Esophagus (tissue), 2 donors: ENCODE results near the gene PMP22. TPM values are rescaled to one million over a fixed set of nuclear protein-coding genes. Genes with fewer than 3 reads are reported as not detected.

Experiments used
- H3K27ac ChIP-seq, 2 donors: one replicate each; pipeline ENCODE4 v1.5.1; 2013; ENCODE audit warnings: low read depth in 2 of 2, mild to moderate bottlenecking in 2 of 2, inconsistent platforms in 1 of 2, low read length in 1 of 2, moderate library complexity in 1 of 2
- H3K27me3 ChIP-seq, 2 donors: one replicate each; pipeline ENCODE4 v1.6.1; 2013; ENCODE audit warnings: low read length in 2 of 2, control low read depth in 1 of 2, mild to moderate bottlenecking in 1 of 2; ENCODE audit not compliant: insufficient read depth in 2 of 2, control insufficient read depth in 1 of 2
- H3K36me3 ChIP-seq, 2 donors: one replicate each; pipeline ENCODE4 v1.6.1; 2013; ENCODE audit warnings: low read length in 1 of 2; ENCODE audit not compliant: control insufficient read depth in 2 of 2, insufficient read depth in 2 of 2
- H3K4me1 ChIP-seq, 2 donors: one replicate each; pipeline ENCODE4 v1.6.1; 2013; ENCODE audit warnings: low read length in 1 of 2; ENCODE audit not compliant: control insufficient read depth in 2 of 2, insufficient read depth in 2 of 2
- H3K4me3 ChIP-seq, 2 donors: one replicate each; pipeline ENCODE4 v1.5.1; 2013; ENCODE audit warnings: low read length in 2 of 2, mild to moderate bottlenecking in 2 of 2, low read depth in 1 of 2, moderate library complexity in 1 of 2
- H3K9me3 ChIP-seq, 2 donors: one replicate each; pipeline ENCODE4 v1.6.1; 2013; ENCODE audit warnings: mild to moderate bottlenecking in 2 of 2, low read depth in 1 of 2, low read length in 1 of 2, moderate library complexity in 1 of 2; ENCODE audit not compliant: control insufficient read depth in 2 of 2, insufficient read depth in 1 of 2
- WGBS, 2 donors: extraction: QIAGEN DNeasy Blood & Tissue Kit; methylation state at CpG; one replicate each; pipeline ENCODE4 v1.1.7; 2013; 5-methylcytosine and 5-hydroxymethylcytosine counted together
- polyA plus RNA-seq, 2 donors: library from polyadenylated mRNA; stranded (reverse); fragments of 200-250 nt; gene quantifications; one replicate each; pipeline ENCODE4 v1.2.3, GENCODE V29; 2013
- donor health status: healthy with polysubstance abuse.
- donor health status: Bipolar disorder and iron deficiency.

Gene PMP22
- polyA plus RNA-seq, 2 donors = 5.7 to 21.2 TPM

GRCh38 chr17:15245054-15245453 is 20.1 kb downstream of the PMP22 start:
- 63 to 73% methylated on average over 5 of the region's 5 CpGs for WGBS, 2 donors
- Histone ChIP-seq H3K4me1 (peaks cover 0 to 4% of the 10 kb centered on the region in 2 donors), H3K9me3 (no peaks in the 10 kb centered on the region), H3K27ac (no peak overlapping the region), H3K36me3 (no peaks in the 10 kb centered on the region), H3K4me3 (no peak overlapping the region), H3K27me3 (no peaks in the 10 kb centered on the region)

- no peaks in the 10 kb centered on the region for H3K9me3 ChIP-seq
- H3K36me3 ChIP-seq = peaks cover 0 to 4% of the 10 kb centered on the region in 2 donors
- H3K4me1 ChIP-seq = no peaks in the 10 kb centered on the region
- H3K4me3 ChIP-seq = no peak overlapping the region
- no peaks in the 10 kb centered on the region for H3K27me3 ChIP-seq
- no peak overlapping the region for H3K27ac ChIP-seq
Observed at GRCh38 chr17:15240644-15241043, 24.5 kb downstream of the PMP22 start.

GRCh38 chr17:15239491-15239890 is 25.6 kb downstream of the PMP22 start:
- H3K27ac ChIP-seq = no peak overlapping the region
- 80% methylated on average over 3 of the region's 3 CpGs for WGBS, 2 donors

GRCh38 chr17:15238676-15239422 is 26.3 kb downstream of the PMP22 start:
- Histone ChIP-seq H3K27me3 (no peaks in the 10 kb centered on the region), H3K9me3 (no peaks in the 10 kb centered on the region), H3K27ac (no peak overlapping the region), H3K36me3 (peaks cover 0 to 4% of the 10 kb centered on the region in 2 donors), H3K4me3 (no peak overlapping the region), H3K4me1 (no peaks in the 10 kb centered on the region)
- 92% methylated on average over 3 of the region's 3 CpGs for WGBS, 2 donors

More at GRCh38 chr17:15239491-15239890, 25.6 kb downstream of the PMP22 start:
- no peaks in the 10 kb centered on the region for H3K4me1 ChIP-seq
- no peaks in the 10 kb centered on the region for H3K9me3 ChIP-seq
- H3K36me3 ChIP-seq = peaks cover 0 to 4% of the 10 kb centered on the region in 2 donors
- H3K27me3 ChIP-seq = no peaks in the 10 kb centered on the region
- H3K4me3 ChIP-seq = no peak overlapping the region

GRCh38 chr17:15238057-15238456 is 27.1 kb downstream of the PMP22 start:
- Histone ChIP-seq H3K4me1 (no peaks in the 10 kb centered on the region), H3K9me3 (no peaks in the 10 kb centered on the region), H3K36me3 (peaks cover 0 to 4% of the 10 kb centered on the region in 2 donors), H3K27me3 (no peaks in the 10 kb centered on the region), H3K4me3 (no peak overlapping the region), H3K27ac (no peak overlapping the region)
- WGBS, 2 donors = 80 to 82% methylated on average over 2 of the region's 2 CpGs

GRCh38 chr17:15237106-15237425 is 28.1 kb downstream of the PMP22 start:
- Histone ChIP-seq H3K27me3 (no peaks in the 10 kb centered on the region), H3K27ac (no peak overlapping the region), H3K4me1 (no peaks in the 10 kb centered on the region), H3K9me3 (no peaks in the 10 kb centered on the region), H3K4me3 (no peak overlapping the region), H3K36me3 (peaks cover 0 to 4% of the 10 kb centered on the region in 2 donors)
- WGBS, 2 donors = 72 to 96% methylated on average over 2 of the region's 2 CpGs

- H3K4me1 ChIP-seq = no peaks in the 10 kb centered on the region
- H3K36me3 ChIP-seq = peaks cover 0 to 4% of the 10 kb centered on the region in 2 donors
- 72 to 74% methylated on average over 10 of the region's 10 CpGs for WGBS, 2 donors
Observed at GRCh38 chr17:15236281-15237105, 28.6 kb downstream of the PMP22 start.

GRCh38 chr17:15233971-15234370 is 31.2 kb downstream of the PMP22 start:
- Histone ChIP-seq H3K27me3 (no peaks in the 10 kb centered on the region), H3K9me3 (no peaks in the 10 kb centered on the region), H3K36me3 (peaks cover 0 to 6% of the 10 kb centered on the region in 2 donors), H3K4me1 (no peaks in the 10 kb centered on the region), H3K27ac (no peak overlapping the region), H3K4me3 (no peak overlapping the region)
- WGBS, 2 donors = 81 to 87% methylated on average over 7 of the region's 7 CpGs

More at GRCh38 chr17:15236281-15237105, 28.6 kb downstream of the PMP22 start:
- no peak overlapping the region for H3K4me3 ChIP-seq
- H3K27me3 ChIP-seq = no peaks in the 10 kb centered on the region
- no peaks in the 10 kb centered on the region for H3K9me3 ChIP-seq
- H3K27ac ChIP-seq = no peak overlapping the region

GRCh38 chr17:15233022-15233805 is 31.9 kb downstream of the PMP22 start:
- Histone ChIP-seq H3K36me3 (peaks cover 0 to 3% of the 10 kb centered on the region in 2 donors), H3K4me3 (no peak overlapping the region), H3K4me1 (no peaks in the 10 kb centered on the region), H3K9me3 (no peaks in the 10 kb centered on the region), H3K27ac (no peak overlapping the region), H3K27me3 (no peaks in the 10 kb centered on the region)
- 76 to 79% methylated on average over 4 of the region's 4 CpGs for WGBS, 2 donors
